ENCODE results near the gene SPATA31D1. TPM values are rescaled to one million over a fixed set of nuclear protein-coding genes. Genes with fewer than 3 reads are reported as not detected.

The SPATA31D1 gene
- total RNA-seq, 1 experiment from 2014 or later: not detected

DNA sequence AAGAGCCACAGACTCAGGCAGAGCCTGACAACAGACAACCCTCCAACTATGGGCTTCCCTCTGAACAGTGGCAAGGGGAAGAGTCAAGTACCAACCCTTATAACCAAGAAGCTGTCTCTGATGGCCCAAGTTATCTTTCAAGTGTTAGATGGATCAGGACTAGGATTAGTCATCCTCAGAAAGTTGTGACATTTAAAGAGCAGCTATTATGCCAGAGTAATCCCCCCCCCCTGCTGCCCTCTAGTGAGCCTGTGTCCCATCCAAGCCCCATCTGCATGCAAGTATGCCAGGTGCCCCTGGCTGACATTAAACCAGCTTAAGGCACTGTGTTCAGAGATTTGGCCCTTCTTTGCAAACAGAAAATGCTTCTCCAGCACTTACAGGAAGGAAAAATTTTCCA lies 16.8 kb upstream of the SPATA31D1 start:
- Histone ChIP-seq H3K27ac (ENCODE audit: insufficient read length, low read depth, low read length) (no peak overlapping the region), H3K4ac (ENCODE audit: low read depth, low read length) (no peak overlapping the region), H2BK15ac (ENCODE audit: low read depth, low read length) (no peak overlapping the region), H3K4me1 (ENCODE audit: insufficient read depth, low read length) (no peaks in the 10 kb centered on the region), H3K9ac (ENCODE audit: extremely low read depth, insufficient read length, low read length) (no peak overlapping the region), H3K14ac (ENCODE audit: insufficient read depth, low read length) (no peak overlapping the region), H2BK12ac (ENCODE audit: insufficient read length, low read depth, low read length) (no peak overlapping the region), H3K18ac (ENCODE audit: insufficient read length, low read depth, low read length) (no peak overlapping the region), H2AFZ (ENCODE audit: low read length) (no peak overlapping the region), H3K56ac (ENCODE audit: insufficient read length, low read depth, low read length) (no peak overlapping the region), H2AK5ac (ENCODE audit: insufficient read length, low read length) (no peak overlapping the region), H3K23ac (ENCODE audit: insufficient read length, low read depth, low read length) (no peak overlapping the region), H3K27me3 (ENCODE audit: insufficient read depth, low read length) (no peaks in the 10 kb centered on the region), H3K79me2 (ENCODE audit: insufficient read depth, low read length) (0 out of 2 replicates have a peak, but pooled peaks cover 2% of the 10 kb centered on the region), H3K4me2 (ENCODE audit: insufficient read depth, insufficient read length, low read length) (no peak overlapping the region), H4K8ac (replicated peaks; ENCODE audit: insufficient read length, low read depth, low read length) (no peak overlapping the region), H3K23me2 (ENCODE audit: insufficient read length, low read depth, low read length, poor library complexity, severe bottlenecking) (no peaks in the 10 kb centered on the region), H2BK120ac (ENCODE audit: low read depth, low read length, poor library complexity, severe bottlenecking) (no peak overlapping the region), H4K5ac (ENCODE audit: insufficient read length, low read depth, low read length) (no peak overlapping the region), H2BK20ac (ENCODE audit: low read depth, low read length, poor library complexity, severe bottlenecking) (no peak overlapping the region), H4K20me1 (ENCODE audit: control insufficient read depth, insufficient read depth, insufficient read length) (no peaks in the 10 kb centered on the region), H3K79me1 (ENCODE audit: insufficient read depth, low read depth, low read length, poor library complexity, severe bottlenecking) (no peaks in the 10 kb centered on the region), H3T11ph (ENCODE audit: low read length) (no peak overlapping the region), H4K91ac (ENCODE audit: insufficient read length, low read depth, low read length) (no peak overlapping the region), H2BK5ac (ENCODE audit: insufficient read length, low read length) (no peak overlapping the region), H3K9me3 (ENCODE audit: control insufficient read depth, low read depth, low read length) (no peaks in the 10 kb centered on the region)
- no peak for DNase-seq
- peaks cover 0 to 4% (median 3%) of the 10 kb centered on the region in 3 experiments; a peak in 2 of 7 replicates for H3K36me3 Mint-ChIP-seq (ENCODE audit: insufficient read depth in 1 of 3, low read depth in 3 of 3)
- no peak overlapping the region; a peak in 1 of 5 replicates for H3K4me3 Mint-ChIP-seq
- TF ChIP-seq, protein P1, sequence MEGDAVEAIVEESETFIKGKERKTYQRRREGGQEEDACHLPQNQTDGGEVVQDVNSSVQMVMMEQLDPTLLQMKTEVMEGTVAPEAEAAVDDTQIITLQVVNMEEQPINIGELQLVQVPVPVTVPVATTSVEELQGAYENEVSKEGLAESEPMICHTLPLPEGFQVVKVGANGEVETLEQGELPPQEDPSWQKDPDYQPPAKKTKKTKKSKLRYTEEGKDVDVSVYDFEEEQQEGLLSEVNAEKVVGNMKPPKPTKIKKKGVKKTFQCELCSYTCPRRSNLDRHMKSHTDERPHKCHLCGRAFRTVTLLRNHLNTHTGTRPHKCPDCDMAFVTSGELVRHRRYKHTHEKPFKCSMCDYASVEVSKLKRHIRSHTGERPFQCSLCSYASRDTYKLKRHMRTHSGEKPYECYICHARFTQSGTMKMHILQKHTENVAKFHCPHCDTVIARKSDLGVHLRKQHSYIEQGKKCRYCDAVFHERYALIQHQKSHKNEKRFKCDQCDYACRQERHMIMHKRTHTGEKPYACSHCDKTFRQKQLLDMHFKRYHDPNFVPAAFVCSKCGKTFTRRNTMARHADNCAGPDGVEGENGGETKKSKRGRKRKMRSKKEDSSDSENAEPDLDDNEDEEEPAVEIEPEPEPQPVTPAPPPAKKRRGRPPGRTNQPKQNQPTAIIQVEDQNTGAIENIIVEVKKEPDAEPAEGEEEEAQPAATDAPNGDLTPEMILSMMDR (conservative IDR thresholded peaks at IDR 0.05): no peak
- H3K27me3 Mint-ChIP-seq (ENCODE audit: low read depth): no peaks in the 10 kb centered on the region; the same call in 1 of the 2 replicates
- H3K27ac Mint-ChIP-seq: no peak overlapping the region
- no peaks in the 10 kb centered on the region for H3K4me1 Mint-ChIP-seq
- peaks cover 7 to 8% of the 10 kb centered on the region in 2 experiments; a peak in 3 of 5 replicates for H3K9me3 Mint-ChIP-seq

All from H9 (cell line).